ENCODE data around the gene CST7.
"Not testable (repeated sequence)": the region's sequence is repeated elsewhere in the genome, so short reads cannot be mapped to it uniquely, and the experiment has no call there.

CST7 gene

GRCh38 chr20:24948939-24949679, at the start of gene CST7:
Gene CST7 (plus strand): TSS chr20:24949269. CDS start chr20:24949506, 237 bp downstream.
- DNase-seq (ENCODE audit: low read depth) = peak; percentile 80

GRCh38 chr20:24906806-24907205, 42.3 kb upstream of the CST7 start:
- no peak for DNase-seq (ENCODE audit: low read depth)

GRCh38 chr20:24908642-24909041, 40.4 kb upstream of the CST7 start:
- DNase-seq (ENCODE audit: low read depth) = no peak

GRCh38 chr20:24909086-24909780, 39.8 kb upstream of the CST7 start:
- no peak for DNase-seq (ENCODE audit: low read depth)

- DNase-seq (ENCODE audit: low read depth) = no peak
Observed at GRCh38 chr20:24909861-24910260, 39.2 kb upstream of the CST7 start.

- no peak for DNase-seq (ENCODE audit: low read depth)
Observed at GRCh38 chr20:24910461-24910860, 38.6 kb upstream of the CST7 start.

GRCh38 chr20:24911461-24911860, 37.6 kb upstream of the CST7 start:
- DNase-seq (ENCODE audit: low read depth) = no peak

- DNase-seq (ENCODE audit: low read depth) = no peak
Observed at GRCh38 chr20:24912397-24913075, 36.5 kb upstream of the CST7 start.

- DNase-seq (ENCODE audit: low read depth) = no peak
Observed at GRCh38 chr20:24913076-24913628, 35.9 kb upstream of the CST7 start.

GRCh38 chr20:24914388-24915241, 34.5 kb upstream of the CST7 start:
- DNase-seq (ENCODE audit: low read depth) = no peak

GRCh38 chr20:24915440-24915839, 33.6 kb upstream of the CST7 start:
- no peak for DNase-seq (ENCODE audit: low read depth)

- no peak for DNase-seq (ENCODE audit: low read depth)
Observed at GRCh38 chr20:24915892-24916291, 33.2 kb upstream of the CST7 start.

GRCh38 chr20:24916412-24916811, 32.7 kb upstream of the CST7 start:
- no peak for DNase-seq (ENCODE audit: low read depth)

- DNase-seq (ENCODE audit: low read depth) = no peak
Observed at GRCh38 chr20:24917056-24917455, 32.0 kb upstream of the CST7 start.

- peak; percentile 14 for DNase-seq (ENCODE audit: low read depth)
Observed at GRCh38 chr20:24917797-24918578, 31.1 kb upstream of the CST7 start.

- no peak for DNase-seq (ENCODE audit: low read depth)
Observed at GRCh38 chr20:24918579-24919566, 30.2 kb upstream of the CST7 start.

- DNase-seq (ENCODE audit: low read depth) = not testable (repeated sequence)
Observed at GRCh38 chr20:24919665-24920064, 29.4 kb upstream of the CST7 start.

- not testable (repeated sequence) for DNase-seq (ENCODE audit: low read depth)
Observed at GRCh38 chr20:24920706-24921105, 28.4 kb upstream of the CST7 start.

GRCh38 chr20:24929259-24929658, 19.8 kb upstream of the CST7 start:
- DNase-seq (ENCODE audit: low read depth) = not testable (repeated sequence)

Data from stimulated activated CD8-positive, alpha-beta memory T cell treated with anti-CD3 and anti-CD28 coated beads, Interleukin-15, amount 100 ng/mL, for 1 hour (primary cell).